ENCODE data around the gene FBXW2.
"Not testable (repeated sequence)": the region's sequence is repeated elsewhere in the genome, so short reads cannot be mapped to it uniquely, and the experiment has no call there.

The FBXW2 gene

DNA sequence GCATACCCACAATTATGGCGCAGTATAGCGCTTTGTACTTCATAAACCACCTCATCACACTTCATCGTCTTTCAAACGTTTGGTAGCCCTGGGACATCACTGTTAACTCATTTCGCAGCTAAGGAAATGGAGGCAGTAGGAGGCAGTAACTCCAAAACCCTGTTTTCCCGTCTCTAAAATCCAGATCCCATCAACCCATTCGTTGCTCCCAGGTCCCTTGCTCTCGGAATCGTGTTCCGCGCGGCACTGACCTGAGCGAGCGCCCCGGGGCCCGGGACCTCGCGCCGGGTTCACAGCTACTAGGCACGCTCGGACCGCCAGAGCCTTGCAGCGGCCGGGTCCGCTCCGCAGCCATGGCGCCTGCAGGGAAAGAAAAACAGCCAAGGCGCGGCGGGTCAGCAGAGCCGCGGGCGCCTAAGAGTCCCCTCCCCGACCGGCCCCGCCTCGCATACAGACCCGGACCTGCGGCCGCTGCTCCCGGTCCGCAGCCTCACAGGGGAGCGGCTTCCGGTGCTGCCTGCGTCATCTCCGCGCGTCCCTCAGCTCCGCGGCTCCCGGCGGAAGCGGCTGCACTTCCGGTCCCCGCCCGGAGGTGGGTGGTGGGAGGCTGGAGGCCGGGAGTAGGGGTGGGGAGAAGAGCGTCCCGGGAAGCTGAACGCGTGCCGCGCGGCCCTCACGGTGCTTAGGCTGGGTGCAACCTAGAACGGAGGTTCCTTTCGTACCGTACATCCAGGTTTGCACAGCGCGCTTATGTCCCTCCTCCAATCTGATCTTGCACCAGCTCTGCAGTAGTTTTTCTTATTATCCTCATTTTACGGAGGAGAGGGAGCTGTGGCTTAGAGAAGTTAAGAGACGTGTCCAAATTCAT lies at the start of gene FBXW2:
Gene FBXW2 (minus strand): TSS at position 519 of the 868 bp plus-strand sequence. CDS start 5,158 bp downstream, outside the sequence.
- in situ Hi-C loops (cut with HindIII; ENCODE audit: low sequenced_read_pairs) = no loop called here

- in situ Hi-C loops (cut with HindIII; ENCODE audit: low sequenced_read_pairs) = no loop called here
Measured at GRCh38 chr9:120841930-120842684, 48.9 kb upstream of the FBXW2 start.

- in situ Hi-C loops (cut with HindIII; ENCODE audit: low sequenced_read_pairs) = no loop called here
Measured at GRCh38 chr9:120839146-120839545, 45.9 kb upstream of the FBXW2 start.

GRCh38 chr9:120837921-120838320 lies 44.7 kb upstream of the FBXW2 start:
- in situ Hi-C loops (cut with HindIII; ENCODE audit: low sequenced_read_pairs) = no loop called here

GRCh38 chr9:120833325-120833724 lies 40.1 kb upstream of the FBXW2 start:
- in situ Hi-C loops (cut with HindIII; ENCODE audit: low sequenced_read_pairs) = no loop called here

DNA sequence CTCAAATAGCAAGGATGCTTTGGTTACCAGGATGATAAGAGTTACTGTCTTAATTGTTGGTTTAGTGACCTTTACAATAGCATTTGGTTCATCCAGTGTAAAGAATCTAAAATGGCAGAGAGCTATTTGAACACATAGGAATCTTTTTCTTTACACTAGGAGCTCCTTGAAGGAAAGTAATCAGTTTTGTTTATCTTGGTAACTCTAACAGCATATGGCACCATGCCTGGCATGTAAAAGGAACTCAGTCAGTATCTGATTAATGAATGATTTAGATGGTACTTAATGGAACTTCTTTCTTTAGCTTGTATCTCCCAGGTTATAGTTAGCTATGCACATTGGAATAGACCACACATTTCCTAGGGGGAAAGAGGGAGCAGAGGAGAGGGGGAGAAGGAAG lies 39.6 kb upstream of the FBXW2 start:
- in situ Hi-C loops (cut with HindIII; ENCODE audit: low sequenced_read_pairs) = no loop called here

- in situ Hi-C loops (cut with HindIII; ENCODE audit: low sequenced_read_pairs) = no loop called here
Measured at GRCh38 chr9:120830865-120831264, 37.6 kb upstream of the FBXW2 start.

- in situ Hi-C loops (cut with HindIII; ENCODE audit: low sequenced_read_pairs) = no loop called here
Measured at GRCh38 chr9:120830151-120830550, 36.9 kb upstream of the FBXW2 start.

DNA sequence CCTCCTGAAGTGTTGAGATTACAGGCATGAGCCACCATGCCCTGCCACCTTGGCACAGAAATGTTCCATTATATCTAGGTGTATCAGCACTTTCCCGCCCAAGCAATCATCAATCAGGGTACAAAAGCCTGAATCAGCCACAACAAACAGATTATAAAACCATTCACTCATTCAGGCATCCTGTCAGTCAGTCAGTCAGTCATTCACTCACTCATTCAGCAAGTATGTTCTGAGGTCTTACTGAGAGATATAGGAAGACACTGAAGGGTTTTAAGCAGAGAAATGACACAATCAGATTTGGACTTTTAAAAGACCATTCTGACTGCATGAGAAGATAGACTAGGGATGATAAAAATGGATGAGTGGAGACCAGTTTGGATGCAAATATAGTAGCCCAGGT lies 36.4 kb upstream of the FBXW2 start:
- in situ Hi-C loops (cut with HindIII; ENCODE audit: low sequenced_read_pairs) = no loop called here

DNA sequence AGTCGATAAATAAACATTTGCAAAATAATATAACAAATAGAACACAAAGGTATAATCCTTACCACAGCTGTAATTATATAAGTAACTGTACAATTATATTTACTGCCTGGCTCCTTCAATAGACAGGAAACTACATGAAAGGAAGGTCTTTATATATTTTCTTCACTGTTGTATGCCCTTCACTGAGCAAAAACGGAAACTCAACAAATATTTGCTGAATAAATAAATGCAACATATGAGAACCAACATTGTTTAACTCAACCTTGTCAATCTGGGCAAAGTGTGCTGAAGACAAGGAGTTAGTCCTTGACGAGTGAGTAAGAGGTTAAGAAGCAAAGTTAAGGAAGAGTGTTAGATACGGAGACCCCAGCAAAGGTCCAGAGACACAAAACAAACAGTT lies 26.9 kb upstream of the FBXW2 start:
- in situ Hi-C loops (cut with HindIII; ENCODE audit: low sequenced_read_pairs) = no loop called here

DNA sequence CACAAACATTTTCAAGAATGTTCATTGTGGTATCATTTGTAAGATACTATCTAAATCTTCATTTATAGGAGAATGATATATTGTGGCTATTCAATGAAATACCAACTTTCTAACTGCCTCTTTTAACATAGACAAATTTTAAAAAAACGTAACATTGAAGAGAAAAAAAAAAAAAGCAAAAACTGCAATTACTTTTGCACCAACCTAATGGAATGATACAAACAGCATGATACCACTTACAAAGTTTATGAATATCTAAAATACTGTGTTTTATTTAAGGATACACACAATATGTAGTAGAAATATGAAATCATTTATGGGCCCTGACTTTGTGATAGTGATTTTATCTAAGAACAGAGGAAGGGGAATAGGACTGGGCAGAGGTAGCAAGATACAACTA lies 25.4 kb upstream of the FBXW2 start:
- in situ Hi-C loops (cut with HindIII; ENCODE audit: low sequenced_read_pairs) = no loop called here

DNA sequence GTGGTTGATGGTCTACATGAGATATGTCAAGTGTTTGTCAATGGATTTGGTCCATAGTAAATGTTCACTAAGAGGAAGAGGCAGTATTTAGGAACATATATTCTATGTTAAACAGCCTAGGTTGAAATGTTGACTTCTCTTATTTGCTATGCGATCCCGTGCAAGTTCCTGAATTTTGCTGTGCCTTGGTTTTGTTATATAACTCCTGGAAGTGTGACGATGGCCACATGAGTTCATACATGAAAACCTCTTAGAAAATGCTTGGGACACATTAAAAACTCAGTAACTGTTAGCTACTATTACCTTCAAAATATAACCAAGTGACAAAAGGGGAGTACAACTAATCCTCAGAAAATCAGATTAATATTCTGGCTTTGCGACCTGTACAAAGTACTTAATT lies 21.9 kb upstream of the FBXW2 start:
- in situ Hi-C loops (cut with HindIII; ENCODE audit: low sequenced_read_pairs) = no loop called here

DNA sequence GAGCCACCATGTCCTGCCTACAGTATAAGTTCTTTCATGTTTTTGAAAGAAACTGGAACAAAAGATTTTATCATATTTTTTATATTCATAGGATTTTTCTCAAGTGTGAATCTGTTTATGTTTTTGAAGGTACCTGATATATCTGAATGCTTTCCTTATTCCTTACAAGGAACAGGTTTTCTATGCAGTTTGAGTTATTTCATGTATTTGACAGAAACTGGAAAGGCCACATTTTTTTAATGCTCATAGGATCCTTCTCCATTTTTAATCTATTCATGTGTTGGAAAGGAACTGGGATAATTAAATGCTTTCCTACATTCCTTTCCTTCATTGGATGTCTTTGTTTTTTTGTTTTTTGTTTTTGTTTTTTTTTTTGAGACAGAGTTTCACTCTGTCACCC lies 15.7 kb upstream of the FBXW2 start:
- in situ Hi-C loops (cut with HindIII; ENCODE audit: low sequenced_read_pairs) = no loop called here

DNA sequence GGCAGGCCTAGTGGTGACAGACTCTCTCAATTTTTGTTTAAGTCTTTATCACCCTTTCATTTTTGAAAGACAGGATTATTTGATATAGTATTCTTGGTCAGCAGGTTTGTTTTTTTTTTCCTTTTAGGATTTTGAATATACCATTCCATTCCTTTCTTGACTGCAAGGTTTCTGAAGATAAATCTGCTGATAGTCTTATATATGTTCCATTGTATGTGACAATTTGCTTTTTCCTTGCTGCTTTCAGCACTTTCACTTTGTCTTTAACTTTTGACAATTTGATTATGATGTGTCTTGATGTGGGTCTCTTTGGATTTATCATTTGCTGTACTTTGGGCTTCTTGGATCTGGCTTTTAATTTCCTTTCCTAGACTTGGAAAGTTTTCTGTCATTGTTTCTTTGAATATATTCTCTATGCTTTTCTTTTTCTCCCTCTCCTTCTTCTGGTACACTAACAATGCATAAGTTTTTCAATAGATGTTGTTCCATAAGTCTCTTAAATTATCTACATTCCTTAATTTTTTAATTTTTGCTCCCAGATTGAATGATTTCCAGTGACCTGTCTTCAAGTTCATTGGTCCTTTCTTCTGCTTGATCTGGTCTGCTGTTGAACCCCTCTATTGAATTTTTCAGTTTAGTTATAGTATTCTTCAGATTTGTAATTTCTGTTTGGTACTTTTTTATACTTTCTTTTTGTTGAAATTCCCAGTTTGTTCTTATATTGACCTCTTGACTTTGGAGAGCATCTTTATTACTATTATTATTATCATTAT lies 14.6 kb upstream of the FBXW2 start:
- in situ Hi-C loops (cut with HindIII; ENCODE audit: low sequenced_read_pairs) = no loop called here

DNA sequence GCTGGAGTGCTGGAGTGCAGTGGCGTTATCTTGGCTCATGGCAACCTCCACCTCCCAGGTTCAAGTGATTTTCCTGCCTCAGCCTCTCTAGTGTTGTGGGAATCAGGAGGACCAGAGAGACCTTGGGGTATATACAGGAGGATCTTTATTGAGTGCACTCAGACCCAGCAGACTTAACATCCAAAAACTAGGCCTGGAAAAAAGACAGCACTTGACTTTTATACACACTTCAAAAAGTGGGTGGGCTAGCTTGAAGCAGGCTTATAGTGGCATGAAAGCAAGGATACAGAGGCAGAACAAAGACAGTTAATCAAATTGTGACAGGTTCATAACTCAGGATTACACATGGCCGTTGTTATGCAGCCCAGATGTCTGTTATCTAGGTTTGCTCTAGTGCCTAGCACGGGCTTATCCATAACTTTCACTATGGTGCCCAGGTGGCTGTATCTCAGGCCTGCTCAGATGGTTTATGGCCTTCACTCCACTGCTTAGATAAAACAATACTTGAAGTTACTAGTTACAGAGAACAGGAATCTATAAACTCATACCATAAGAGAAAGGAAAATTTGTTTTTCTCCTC lies 11.7 kb upstream of the FBXW2 start:
- in situ Hi-C loops (cut with HindIII; ENCODE audit: low sequenced_read_pairs) = not testable (repeated sequence)

- in situ Hi-C loops (cut with HindIII; ENCODE audit: low sequenced_read_pairs) = no loop called here
Measured at GRCh38 chr9:120801441-120801840, 8.2 kb upstream of the FBXW2 start.

GRCh38 chr9:120791161-120791560 lies 2.1 kb downstream of the FBXW2 start:
- in situ Hi-C loops (cut with HindIII; ENCODE audit: low sequenced_read_pairs) = no loop called here

DNA sequence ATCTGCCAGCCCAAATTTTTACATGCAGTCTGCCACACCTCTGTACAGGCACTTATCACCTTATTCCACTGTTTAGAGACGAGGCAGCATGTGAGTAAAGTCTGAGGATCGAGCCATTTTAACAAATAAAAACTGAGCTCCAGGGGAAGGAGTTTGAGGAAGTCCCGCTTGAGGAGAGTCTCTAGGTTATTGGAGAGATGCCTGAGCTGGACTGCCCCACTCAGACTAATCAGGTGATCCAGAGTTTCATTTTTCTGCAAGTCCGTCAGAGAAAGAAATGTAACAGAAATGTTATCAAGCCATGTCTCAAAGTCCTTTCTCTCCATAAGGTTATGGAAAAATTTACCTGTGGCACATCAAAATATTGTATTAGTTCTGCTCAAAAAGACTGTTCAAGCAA lies 5.3 kb downstream of the FBXW2 start:
- in situ Hi-C loops (cut with HindIII; ENCODE audit: low sequenced_read_pairs) = no loop called here

- in situ Hi-C loops (cut with HindIII; ENCODE audit: low sequenced_read_pairs) = no loop called here
Measured at GRCh38 chr9:120783602-120784047, 9.6 kb downstream of the FBXW2 start.

- in situ Hi-C loops (cut with HindIII; ENCODE audit: low sequenced_read_pairs) = no loop called here
Measured at GRCh38 chr9:120781236-120781635, 12.0 kb downstream of the FBXW2 start.

- in situ Hi-C loops (cut with HindIII; ENCODE audit: low sequenced_read_pairs) = no loop called here
Measured at GRCh38 chr9:120780367-120780766, 12.8 kb downstream of the FBXW2 start.
